GM21717 (cell line): ENCODE measurements around the gene PDHX.
"Not testable (repeated sequence)": the region's sequence is repeated elsewhere in the genome, so short reads cannot be mapped to it uniquely, and the experiment has no call there.

ENCODE experiments used
- ATAC-seq: cut with Tn5 transposase; IDR thresholded peaks from one replicate; pipeline ENCODE4 v1.9.1; 2021; ENCODE audit warnings: mild to moderate bottlenecking, moderate library complexity; ENCODE audit not compliant: unreplicated experiment

Gene PDHX

GRCh38 chr11:34916015-34916842 lies at the start of gene PDHX, which contains the start of gene APIP:
PDHX (plus strand) TSS chr11:34916618; CDS start chr11:34916656, 38 bp downstream.
APIP (minus strand) TSS chr11:34916379; CDS start chr11:34916284, 95 bp downstream.
- peak; percentile 93 for ATAC-seq

GRCh38 chr11:34869425-34869824 lies 47.0 kb upstream of the PDHX start:
- no peak for ATAC-seq

- ATAC-seq = no peak
Observed at GRCh38 chr11:34870548-34871196, 45.7 kb upstream of the PDHX start.

- no peak for ATAC-seq
Observed at GRCh38 chr11:34874202-34874601, 42.2 kb upstream of the PDHX start.

- ATAC-seq = no peak
Observed at GRCh38 chr11:34877375-34877975, 38.9 kb upstream of the PDHX start.

GRCh38 chr11:34881900-34882299 lies 34.5 kb upstream of the PDHX start:
- ATAC-seq = no peak

- no peak for ATAC-seq
Observed at GRCh38 chr11:34886609-34887008, 29.8 kb upstream of the PDHX start.

- no peak for ATAC-seq
Observed at GRCh38 chr11:34887260-34887659, 29.2 kb upstream of the PDHX start.

- no peak for ATAC-seq
Observed at GRCh38 chr11:34890089-34890488, 26.3 kb upstream of the PDHX start.

- ATAC-seq = no peak
Observed at GRCh38 chr11:34890812-34891211, 25.6 kb upstream of the PDHX start.

- no peak for ATAC-seq
Observed at GRCh38 chr11:34891611-34892010, 24.8 kb upstream of the PDHX start.

- ATAC-seq = no peak
Observed at GRCh38 chr11:34893416-34893815, 23.0 kb upstream of the PDHX start.

- ATAC-seq = not testable (repeated sequence)
Observed at GRCh38 chr11:34896191-34896590, 20.2 kb upstream of the PDHX start.

- no peak for ATAC-seq
Observed at GRCh38 chr11:34897171-34897870, 19.1 kb upstream of the PDHX start.

- no peak for ATAC-seq
Observed at GRCh38 chr11:34898474-34898873, 17.9 kb upstream of the PDHX start.

GRCh38 chr11:34899633-34900016 lies 16.8 kb upstream of the PDHX start:
- no peak for ATAC-seq

- no peak for ATAC-seq
Observed at GRCh38 chr11:34904421-34904955, 11.9 kb upstream of the PDHX start.

- ATAC-seq = no peak
Observed at GRCh38 chr11:34905666-34906065, 10.8 kb upstream of the PDHX start.

GRCh38 chr11:34907934-34908593 lies 8.4 kb upstream of the PDHX start:
- ATAC-seq = no peak

- ATAC-seq = no peak
Observed at GRCh38 chr11:34909415-34909814, 7.0 kb upstream of the PDHX start.
